ENCODE results near the gene ARNT2.

The ARNT2 gene

GRCh38 chr15:80560601-80561400, 156.6 kb downstream of the ARNT2 start:
- no peak for DNase-seq

GRCh38 chr15:80561500-80561899, 157.3 kb downstream of the ARNT2 start:
- no peak for DNase-seq

- DNase-seq = no peak
Measured at GRCh38 chr15:80562033-80562432, 157.9 kb downstream of the ARNT2 start.

GRCh38 chr15:80562846-80563245, 158.7 kb downstream of the ARNT2 start:
- DNase-seq = no peak

- DNase-seq = no peak
Measured at GRCh38 chr15:80563372-80563997, 159.3 kb downstream of the ARNT2 start.

GRCh38 chr15:80564056-80564455, 159.9 kb downstream of the ARNT2 start:
- no peak for DNase-seq

GRCh38 chr15:80565398-80565797, 161.2 kb downstream of the ARNT2 start:
- DNase-seq = no peak

GRCh38 chr15:80565988-80566387, 161.8 kb downstream of the ARNT2 start:
- no peak for DNase-seq

GRCh38 chr15:80567721-80568157, 163.6 kb downstream of the ARNT2 start:
- no peak for DNase-seq

- DNase-seq = no peak
Measured at GRCh38 chr15:80568298-80568697, 164.1 kb downstream of the ARNT2 start.

- DNase-seq = no peak
Measured at GRCh38 chr15:80568876-80569605, 164.9 kb downstream of the ARNT2 start.

GRCh38 chr15:80569656-80570055, 165.5 kb downstream of the ARNT2 start:
- DNase-seq = no peak

GRCh38 chr15:80570553-80570952, 166.4 kb downstream of the ARNT2 start:
- no peak for DNase-seq

GRCh38 chr15:80572337-80572736, 168.2 kb downstream of the ARNT2 start:
- DNase-seq = no peak

- no peak for DNase-seq
Measured at GRCh38 chr15:80573606-80574005, 169.4 kb downstream of the ARNT2 start.

- no peak for DNase-seq
Measured at GRCh38 chr15:80574590-80574989, 170.4 kb downstream of the ARNT2 start.

- no peak for DNase-seq
Measured at GRCh38 chr15:80576519-80577090, 172.4 kb downstream of the ARNT2 start.

- DNase-seq = no peak
Measured at GRCh38 chr15:80577552-80578205, 173.5 kb downstream of the ARNT2 start.

GRCh38 chr15:80578206-80578595, 174.0 kb downstream of the ARNT2 start:
- no peak for DNase-seq

- no peak for DNase-seq
Measured at GRCh38 chr15:80578871-80579270, 174.7 kb downstream of the ARNT2 start.

GRCh38 chr15:80579611-80580010, 175.4 kb downstream of the ARNT2 start:
- no peak for DNase-seq

GRCh38 chr15:80580106-80580505, 175.9 kb downstream of the ARNT2 start:
- DNase-seq = no peak
